H1 (cell line): ENCODE measurements around the gene MGARP.

Experiments
- EP300 ChIP-seq, 2 experiments: IDR thresholded peaks; 1 replicate in 1 of 2; 2 replicates in 1 of 2; pipeline ENCODE4 v1.6.1; 2011 to 2012; ENCODE audit warnings: low read depth in 2 of 2, low read length in 2 of 2, mild to moderate bottlenecking in 2 of 2, borderline replicate concordance in 1 of 2, inconsistent platforms in 1 of 2, moderate library complexity in 1 of 2
- HDAC2 ChIP-seq, 2 experiments: fragments of 300-600 bp in 1 of 2; sonication (generic) in 1 of 2; IDR thresholded peaks; 2 replicates each; pipeline ENCODE4 v1.6.1; 2011 to 2012; ENCODE audit warnings: low read depth in 2 of 2, low read length in 2 of 2, mild to moderate bottlenecking in 2 of 2, moderate library complexity in 2 of 2, borderline replicate concordance in 1 of 2, inconsistent platforms in 1 of 2
- KDM5A ChIP-seq: fragments of 200-600 bp; IDR thresholded peaks from 2 replicates; pipeline ENCODE4 v1.7.1; 2012; ENCODE audit warnings: mild to moderate bottlenecking, low read length, inconsistent platforms, mixed read lengths
- POLR2A ChIP-seq, 2 experiments: IDR thresholded peaks; 1 replicate in 1 of 2; 2 replicates in 1 of 2; pipeline ENCODE4 v1.6.1; 2011; ENCODE audit warnings: low read depth in 2 of 2, low read length in 2 of 2, mild to moderate bottlenecking in 2 of 2; ENCODE audit errors: control extremely low read depth in 1 of 2
- RFX5 ChIP-seq: IDR thresholded peaks from 2 replicates; pipeline ENCODE4 v1.6.1; 2011; ENCODE audit warnings: low read depth, low read length, improper control_type of control experiment, borderline replicate concordance
- TF ChIP-seq, protein P1 (sequence below), 3 experiments: IDR thresholded peaks; 1 replicate in 2 of 3; 2 replicates in 1 of 3; pipeline versions ENCODE4 v1.5.1 to v1.6.1; 2011; ENCODE audit warnings: low read length in 3 of 3, mild to moderate bottlenecking in 3 of 3, inconsistent platforms in 2 of 3, low read depth in 1 of 3, moderate library complexity in 1 of 3; ENCODE audit not compliant: insufficient read depth in 1 of 3; ENCODE audit errors: control extremely low read depth in 1 of 3

DNA sequence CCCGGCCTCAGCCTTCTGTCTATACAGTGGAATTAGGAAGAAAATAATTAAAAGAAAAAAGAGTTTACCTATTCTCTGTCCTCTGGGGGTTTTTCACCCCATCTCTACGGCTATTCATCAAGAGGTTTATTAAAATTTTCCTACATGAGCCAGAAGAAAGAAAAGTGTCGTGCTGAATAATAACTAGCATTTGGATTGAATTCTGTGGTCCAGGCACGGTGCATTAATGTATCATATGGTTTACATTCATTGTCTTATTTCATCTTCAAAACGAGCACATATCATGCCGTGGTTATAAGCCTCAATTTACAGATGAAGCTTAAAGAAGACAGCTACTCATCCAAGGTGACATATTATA, 15.9 kb upstream of the MGARP start:
- TF ChIP-seq RFX5, result no peak
- no peak for TF ChIP-seq KDM5A
- no peak for TF ChIP-seq HDAC2 (IDR thresholded peaks at IDR 0.05; ENCODE audit: borderline replicate concordance in 1 of 2, low read depth in 2 of 2, low read length in 2 of 2)
- TF ChIP-seq, protein P1, sequence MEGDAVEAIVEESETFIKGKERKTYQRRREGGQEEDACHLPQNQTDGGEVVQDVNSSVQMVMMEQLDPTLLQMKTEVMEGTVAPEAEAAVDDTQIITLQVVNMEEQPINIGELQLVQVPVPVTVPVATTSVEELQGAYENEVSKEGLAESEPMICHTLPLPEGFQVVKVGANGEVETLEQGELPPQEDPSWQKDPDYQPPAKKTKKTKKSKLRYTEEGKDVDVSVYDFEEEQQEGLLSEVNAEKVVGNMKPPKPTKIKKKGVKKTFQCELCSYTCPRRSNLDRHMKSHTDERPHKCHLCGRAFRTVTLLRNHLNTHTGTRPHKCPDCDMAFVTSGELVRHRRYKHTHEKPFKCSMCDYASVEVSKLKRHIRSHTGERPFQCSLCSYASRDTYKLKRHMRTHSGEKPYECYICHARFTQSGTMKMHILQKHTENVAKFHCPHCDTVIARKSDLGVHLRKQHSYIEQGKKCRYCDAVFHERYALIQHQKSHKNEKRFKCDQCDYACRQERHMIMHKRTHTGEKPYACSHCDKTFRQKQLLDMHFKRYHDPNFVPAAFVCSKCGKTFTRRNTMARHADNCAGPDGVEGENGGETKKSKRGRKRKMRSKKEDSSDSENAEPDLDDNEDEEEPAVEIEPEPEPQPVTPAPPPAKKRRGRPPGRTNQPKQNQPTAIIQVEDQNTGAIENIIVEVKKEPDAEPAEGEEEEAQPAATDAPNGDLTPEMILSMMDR (IDR thresholded peaks at IDR 0.05; ENCODE audit: control extremely low read depth in 1 of 3, insufficient read depth in 1 of 3, low read depth in 1 of 3, low read length in 3 of 3), result no peak
- TF ChIP-seq POLR2A (IDR thresholded peaks at IDR 0.05; ENCODE audit: control extremely low read depth in 1 of 2, low read depth in 2 of 2, low read length in 2 of 2), result no peak
- TF ChIP-seq EP300 (IDR thresholded peaks at IDR 0.05; ENCODE audit: borderline replicate concordance in 1 of 2, low read depth in 2 of 2, low read length in 2 of 2), result no peak
